ENCODE results near the gene OR3A1.

- no peak for TF ChIP-seq EZH2 (IDR thresholded peaks at IDR 0.05; ENCODE audit: low read length, missing control alignments)
- no peak for TF ChIP-seq CTCF (conservative IDR thresholded peaks at IDR 0.05 in 1 of 2, IDR thresholded peaks at IDR 0.05 in 1 of 2; ENCODE audit: low read depth in 1 of 2, low read length in 2 of 2)
Measured at GRCh38 chr17:3260600-3260999, 37.6 kb downstream of the OR3A1 start.
